Measurements from ENCODE around the gene SLC39A10.
"Not testable (repeated sequence)": the region's sequence is repeated elsewhere in the genome, so short reads cannot be mapped to it uniquely, and the experiment has no call there.

SLC39A10 gene, protein sequence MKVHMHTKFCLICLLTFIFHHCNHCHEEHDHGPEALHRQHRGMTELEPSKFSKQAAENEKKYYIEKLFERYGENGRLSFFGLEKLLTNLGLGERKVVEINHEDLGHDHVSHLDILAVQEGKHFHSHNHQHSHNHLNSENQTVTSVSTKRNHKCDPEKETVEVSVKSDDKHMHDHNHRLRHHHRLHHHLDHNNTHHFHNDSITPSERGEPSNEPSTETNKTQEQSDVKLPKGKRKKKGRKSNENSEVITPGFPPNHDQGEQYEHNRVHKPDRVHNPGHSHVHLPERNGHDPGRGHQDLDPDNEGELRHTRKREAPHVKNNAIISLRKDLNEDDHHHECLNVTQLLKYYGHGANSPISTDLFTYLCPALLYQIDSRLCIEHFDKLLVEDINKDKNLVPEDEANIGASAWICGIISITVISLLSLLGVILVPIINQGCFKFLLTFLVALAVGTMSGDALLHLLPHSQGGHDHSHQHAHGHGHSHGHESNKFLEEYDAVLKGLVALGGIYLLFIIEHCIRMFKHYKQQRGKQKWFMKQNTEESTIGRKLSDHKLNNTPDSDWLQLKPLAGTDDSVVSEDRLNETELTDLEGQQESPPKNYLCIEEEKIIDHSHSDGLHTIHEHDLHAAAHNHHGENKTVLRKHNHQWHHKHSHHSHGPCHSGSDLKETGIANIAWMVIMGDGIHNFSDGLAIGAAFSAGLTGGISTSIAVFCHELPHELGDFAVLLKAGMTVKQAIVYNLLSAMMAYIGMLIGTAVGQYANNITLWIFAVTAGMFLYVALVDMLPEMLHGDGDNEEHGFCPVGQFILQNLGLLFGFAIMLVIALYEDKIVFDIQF

GRCh38 chr2:195656859-195657633 lies at the start of gene SLC39A10:
SLC39A10 (plus strand) TSS chr2:195657226; CDS start chr2:195680043, 22,817 bp downstream.
- peak; percentile 95 to 96 for DNase-seq

DNA sequence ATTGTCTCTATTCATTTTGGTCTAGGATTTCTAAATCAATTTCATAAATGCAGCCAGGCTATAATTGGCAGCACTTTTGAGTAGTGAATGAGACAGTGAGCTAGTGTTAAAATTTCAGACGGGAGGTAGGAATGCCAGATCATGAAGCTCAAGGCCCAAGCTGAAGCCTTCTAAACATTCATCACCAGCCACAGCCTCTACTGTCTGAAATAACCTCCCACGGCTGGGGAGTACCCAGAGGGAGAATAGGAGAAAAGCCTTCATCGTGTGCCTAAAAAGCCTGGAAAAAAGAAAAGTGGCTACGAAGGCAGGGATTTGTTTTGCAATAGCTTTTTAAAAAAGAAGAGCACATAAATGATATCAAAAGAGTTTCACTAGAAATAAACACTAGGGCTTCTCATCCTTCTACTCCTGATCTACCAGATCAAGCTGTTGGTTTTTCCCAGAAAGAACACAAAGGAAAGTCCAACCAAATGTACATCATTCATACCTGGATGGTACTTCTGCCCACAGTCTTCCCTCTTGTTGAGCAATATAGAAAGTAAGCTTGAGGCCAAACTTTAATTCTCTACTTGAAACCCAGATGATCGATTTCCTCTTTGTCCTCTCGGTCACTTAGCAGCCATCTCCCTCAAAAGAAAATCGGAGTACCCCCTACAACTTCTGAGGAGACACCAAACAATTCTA lies 48.1 kb upstream of the SLC39A10 start:
- no peak for DNase-seq

GRCh38 chr2:195610717-195611116 lies 46.3 kb upstream of the SLC39A10 start:
- no peak for DNase-seq

- DNase-seq, result no peak
Measured at GRCh38 chr2:195612611-195613495, 44.2 kb upstream of the SLC39A10 start.

DNA sequence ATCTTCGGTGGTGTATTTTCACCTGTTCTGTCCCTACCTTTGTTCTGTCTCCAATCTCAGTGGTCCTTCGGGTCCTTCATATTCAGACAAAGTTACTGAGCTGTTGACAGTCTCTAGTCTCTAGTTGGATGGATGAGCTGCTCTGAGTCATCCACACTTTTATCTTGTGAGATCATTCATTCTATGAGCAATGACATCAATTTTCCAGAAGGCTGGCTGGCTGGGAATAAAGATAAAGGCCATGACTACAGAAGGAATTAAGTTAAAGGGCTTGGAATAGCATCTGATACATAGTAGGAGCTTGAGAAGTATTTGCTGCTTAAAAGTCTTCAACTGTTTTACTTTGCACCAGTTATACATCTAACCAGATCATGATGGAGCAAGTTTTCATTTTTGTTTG lies 43.1 kb upstream of the SLC39A10 start:
- DNase-seq, result no peak

- DNase-seq, result no peak
Measured at GRCh38 chr2:195619590-195619989, 37.4 kb upstream of the SLC39A10 start.

DNA sequence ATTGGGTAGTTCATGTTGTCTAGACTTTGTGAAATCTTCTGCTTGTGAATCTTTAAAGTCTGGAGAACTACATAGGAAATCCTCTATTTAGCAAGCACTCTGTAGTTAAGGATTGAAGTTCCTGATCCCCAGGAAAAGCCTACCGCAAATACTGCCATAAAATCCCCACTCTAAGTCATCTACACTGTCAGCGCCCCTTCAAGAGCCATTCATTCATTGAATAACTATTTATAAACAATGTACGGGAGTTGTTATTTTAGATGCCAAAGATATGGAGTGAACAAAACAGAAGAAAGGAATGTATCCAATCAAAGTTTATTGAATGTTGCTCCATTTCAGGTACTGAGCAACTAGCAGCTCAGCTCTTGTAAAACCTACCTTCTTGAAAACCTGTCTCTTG lies 36.5 kb upstream of the SLC39A10 start:
- DNase-seq, result no peak

DNA sequence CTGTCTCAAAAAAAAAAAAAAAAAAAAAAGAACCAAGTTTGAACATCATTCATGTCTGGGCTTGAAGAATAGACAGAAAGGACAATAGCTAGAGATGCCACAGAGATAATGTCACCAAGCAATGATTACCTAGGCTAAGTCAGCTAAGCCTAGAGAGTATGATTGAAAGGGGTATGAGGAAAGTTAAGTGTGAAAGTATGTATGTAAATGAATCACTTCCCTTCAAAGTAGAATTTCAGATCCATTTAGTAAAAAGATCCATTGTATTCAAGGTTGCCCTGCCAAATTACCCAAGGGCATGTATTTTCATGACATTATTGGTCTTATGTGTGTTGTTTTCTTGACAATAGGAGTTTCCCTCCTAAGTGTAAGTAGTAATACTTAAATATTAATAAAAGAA lies 34.1 kb upstream of the SLC39A10 start:
- no peak for DNase-seq

DNA sequence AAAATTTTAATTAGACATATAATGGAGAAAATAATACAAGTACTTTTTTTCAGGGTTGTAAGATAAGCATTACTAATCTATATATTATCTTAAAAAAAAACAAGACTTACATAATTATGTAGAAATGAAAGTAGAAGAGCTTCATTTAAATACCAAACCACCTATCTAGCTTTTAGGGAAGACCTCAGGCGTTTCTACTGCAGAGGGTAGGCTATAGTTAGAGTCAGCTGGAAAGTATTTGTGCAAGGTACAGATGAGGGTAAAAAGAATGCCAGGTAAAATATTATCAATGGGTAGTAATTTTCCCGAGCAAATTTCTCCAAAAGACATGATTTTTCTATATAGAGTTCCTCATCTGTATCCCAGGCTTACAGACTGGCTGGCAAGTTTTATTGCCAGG lies 30.5 kb upstream of the SLC39A10 start:
- DNase-seq, result no peak

GRCh38 chr2:195628666-195629065 lies 28.4 kb upstream of the SLC39A10 start:
- DNase-seq, result no peak

DNA sequence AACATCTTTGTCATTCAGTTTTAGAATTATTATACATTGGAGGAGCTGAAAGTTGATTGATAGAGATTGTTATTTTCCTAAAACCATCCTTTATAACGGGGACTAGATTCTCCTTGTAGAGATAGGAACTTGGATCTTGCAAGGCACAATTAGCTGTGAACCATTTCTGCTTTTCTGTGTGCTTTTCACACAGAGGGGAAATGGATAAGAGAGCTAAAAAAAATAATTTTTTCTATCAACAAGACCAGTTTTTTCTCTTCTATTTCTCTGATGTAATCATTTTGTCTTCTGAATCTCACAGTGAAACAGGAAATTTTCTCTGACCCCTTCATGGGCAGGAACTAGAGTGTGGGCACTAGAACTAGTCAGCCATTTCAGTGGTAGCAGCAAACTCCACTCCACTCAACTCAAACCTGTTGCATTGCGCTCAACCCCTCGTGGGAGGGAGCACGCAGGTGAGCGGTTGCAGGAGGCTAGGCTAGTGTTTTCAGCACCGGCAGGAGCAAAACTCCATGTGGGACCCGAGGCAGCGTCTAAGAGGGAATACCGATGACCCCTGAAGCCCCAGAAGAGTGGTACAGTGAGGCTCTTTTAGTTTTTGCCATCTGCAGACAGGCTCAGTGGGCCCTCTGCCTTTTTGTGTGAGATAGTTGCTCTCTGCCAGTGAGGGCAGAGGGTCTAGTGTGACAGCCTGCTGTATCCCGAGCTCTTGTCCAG lies 24.0 kb upstream of the SLC39A10 start:
- no peak for DNase-seq

DNA sequence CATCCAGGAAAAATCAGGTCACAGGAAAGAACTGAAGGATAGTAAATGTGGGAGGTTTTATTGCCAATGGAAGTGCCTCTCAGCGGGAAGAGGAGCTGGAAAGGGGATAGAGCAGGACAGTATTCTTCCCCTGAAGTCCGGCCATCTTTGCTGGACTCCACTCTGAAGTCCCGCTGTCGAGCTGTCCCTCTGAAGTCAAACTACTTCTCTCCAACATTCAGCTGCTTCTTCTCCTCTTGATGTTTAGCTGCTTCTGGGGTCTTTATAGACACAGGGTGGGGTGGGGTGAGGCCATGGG lies 23.5 kb upstream of the SLC39A10 start:
- no peak for DNase-seq

GRCh38 chr2:195633974-195634373 lies 23.1 kb upstream of the SLC39A10 start:
- DNase-seq, result no peak

DNA sequence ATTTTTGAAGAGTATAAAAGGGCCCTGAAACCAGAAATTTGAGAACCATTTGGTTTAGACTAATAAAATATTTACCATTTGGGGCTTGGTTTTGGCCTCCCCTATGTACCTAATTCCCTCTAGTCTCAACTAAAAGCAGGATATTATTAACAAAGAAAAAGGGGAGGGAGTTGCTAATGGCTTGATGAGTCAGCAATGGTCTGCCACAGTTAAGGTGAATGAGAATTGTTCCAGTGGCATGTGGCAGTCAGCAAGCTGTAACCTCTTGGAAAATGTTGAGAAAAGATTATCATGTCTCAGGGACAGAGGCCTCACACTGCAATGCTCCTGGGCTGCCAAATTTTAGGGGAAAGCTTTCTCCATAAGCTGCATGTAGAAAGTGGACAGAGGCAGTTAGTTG lies 20.1 kb upstream of the SLC39A10 start:
- DNase-seq, result no peak

DNA sequence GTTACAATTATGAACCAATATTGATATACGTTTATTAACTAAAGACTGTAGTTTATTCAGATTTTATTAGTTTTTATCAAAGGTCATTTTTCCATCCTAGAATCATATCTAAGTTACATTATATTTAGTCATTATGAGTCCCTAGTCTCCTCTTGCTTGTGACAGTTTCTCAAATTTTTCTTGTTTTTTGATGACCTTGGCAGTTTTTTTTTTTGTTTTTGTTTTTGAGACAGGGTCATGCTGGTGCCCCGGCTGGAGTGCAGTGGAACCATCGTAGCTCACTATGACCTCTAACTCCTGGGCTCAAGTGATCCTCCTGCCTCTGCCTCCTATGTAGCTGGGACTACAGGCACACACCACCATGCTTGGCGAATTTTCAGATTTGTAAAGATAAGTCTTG lies 18.3 kb upstream of the SLC39A10 start:
- DNase-seq, result no peak

DNA sequence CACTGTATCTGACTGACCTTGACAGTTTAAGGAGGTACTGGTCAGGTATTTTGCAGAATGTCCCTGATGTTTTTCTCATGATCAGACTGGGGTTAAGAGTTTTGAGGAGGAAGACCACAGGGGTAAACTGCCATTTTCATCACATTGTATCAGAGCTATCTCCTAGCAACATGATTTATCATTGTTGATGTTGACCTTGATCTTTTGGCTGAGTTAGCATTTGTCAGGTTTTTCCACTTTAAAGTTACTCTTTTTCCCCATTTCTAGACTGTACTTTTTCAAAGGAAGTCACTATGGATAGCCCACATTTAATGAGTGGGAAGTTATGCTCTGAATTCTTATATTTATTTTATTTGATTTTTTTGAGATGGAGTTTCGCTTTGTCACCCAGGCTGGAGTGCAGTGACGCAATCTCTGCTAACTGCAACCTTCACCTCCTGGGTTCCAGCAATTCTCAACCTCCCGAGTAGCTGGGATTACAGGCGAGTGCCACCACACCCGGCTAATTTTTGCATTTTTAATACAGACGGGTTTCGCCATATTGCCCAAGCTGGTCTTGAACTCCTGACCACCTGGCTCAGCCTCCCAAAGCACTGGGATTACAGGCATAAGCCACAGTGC lies 17.7 kb upstream of the SLC39A10 start:
- DNase-seq, result no peak

DNA sequence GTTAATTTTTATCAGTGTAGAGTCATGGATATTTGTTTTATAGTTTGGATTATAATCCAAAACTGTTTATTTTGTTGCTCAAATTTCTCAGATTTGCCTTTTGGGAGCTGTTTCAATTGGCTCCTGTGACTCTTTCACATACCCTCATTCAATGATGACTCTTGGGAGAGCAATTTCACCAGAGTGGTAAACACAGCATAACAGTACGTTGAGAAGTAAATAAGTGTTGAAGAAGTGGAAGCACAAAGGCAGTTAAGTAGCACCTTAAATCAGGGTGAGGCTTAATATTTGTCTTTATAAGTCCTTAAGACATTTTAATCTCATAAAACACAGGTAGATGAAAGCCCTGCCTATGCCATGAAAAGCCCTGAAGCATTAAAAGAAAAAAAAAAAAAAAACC lies 17.1 kb upstream of the SLC39A10 start:
- DNase-seq, result no peak

- DNase-seq, result no peak
Measured at GRCh38 chr2:195642027-195642678, 14.9 kb upstream of the SLC39A10 start.

GRCh38 chr2:195642679-195643068 lies 14.4 kb upstream of the SLC39A10 start:
- no peak for DNase-seq

- DNase-seq, result not testable (repeated sequence)
Measured at GRCh38 chr2:195644708-195645107, 12.3 kb upstream of the SLC39A10 start.
